Neural cell (in vitro differentiated cells): ENCODE measurements around the gene FOXJ3. TPM values are rescaled to one million over a fixed set of nuclear protein-coding genes. Genes with fewer than 3 reads are reported as not detected.

Experiments
- H2AFZ ChIP-seq: fragments of 200-600, 300-800 bp; sonication (generic), shearing (Covaris generic); 2 replicates; pipeline ENCODE4 v1.6.0; 2014; ENCODE audit warnings: low read depth, mild to moderate bottlenecking, antibody characterized with exemption, low read length, moderate library complexity
- H3F3A ChIP-seq: fragments of 200-600 bp; shearing (Covaris generic); 2 replicates; pipeline ENCODE4 v1.6.1; 2016; ENCODE audit warnings: mild to moderate bottlenecking, moderate library complexity, mixed read lengths, antibody characterized with exemption, low read length; ENCODE audit not compliant: insufficient read depth, poor library complexity, severe bottlenecking
- H3K27ac ChIP-seq: fragments of 200-600, 300-800 bp; sonication (generic), shearing (Covaris generic); 2 replicates; pipeline ENCODE4 v1.5.1; 2014; ENCODE audit warnings: mild to moderate bottlenecking, low read length, moderate library complexity
- H3K27me3 ChIP-seq: fragments of 300-800, 200-600 bp; sonication (generic), shearing (Covaris generic); 2 replicates; pipeline ENCODE4 v1.6.0; 2014; ENCODE audit warnings: mild to moderate bottlenecking, low read depth, low read length, moderate library complexity; ENCODE audit not compliant: insufficient read depth
- H3K36me3 ChIP-seq: fragments of 300-800, 200-600 bp; sonication (generic), shearing (Covaris generic); 2 replicates; pipeline ENCODE4 v1.5.1; 2014; ENCODE audit warnings: mild to moderate bottlenecking, antibody characterized with exemption, low read length, moderate library complexity; ENCODE audit not compliant: insufficient read depth
- H3K4me2 ChIP-seq: fragments of 300-800, 200-600 bp; sonication (generic), shearing (Covaris generic); 2 replicates; pipeline ENCODE4 v1.6.0; 2014; ENCODE audit warnings: mild to moderate bottlenecking, low read length
- H3K4me3 ChIP-seq: fragments of 300-800, 200-600 bp; sonication (generic), shearing (Covaris generic); 2 replicates; pipeline ENCODE4 v1.5.1; 2014; ENCODE audit warnings: mild to moderate bottlenecking, low read length, moderate library complexity
- H3K79me2 ChIP-seq: fragments of 200-600 bp; shearing (Covaris generic); replicated peaks from 2 replicates; pipeline ENCODE4 v1.6.0; 2014; ENCODE audit warnings: mild to moderate bottlenecking, low read length, moderate library complexity; ENCODE audit not compliant: insufficient read depth
- H3K9ac ChIP-seq: fragments of 300-800, 200-600 bp; sonication (generic), shearing (Covaris generic); 2 replicates; pipeline ENCODE4 v1.6.1; 2016; ENCODE audit warnings: mild to moderate bottlenecking, low read length, mixed read lengths
- H3K9me2 ChIP-seq: fragments of 200-600 bp; shearing (Covaris generic); 2 replicates; pipeline ENCODE4 v1.6.1; 2016; ENCODE audit warnings: mild to moderate bottlenecking, low read length, mixed read lengths; ENCODE audit not compliant: insufficient read depth
- H3K9me3 ChIP-seq: fragments of 200-600, 300-800 bp; sonication (generic), shearing (Covaris generic); 2 replicates; pipeline ENCODE4 v1.6.1; 2016; ENCODE audit warnings: mild to moderate bottlenecking, mixed run types, low read length, moderate library complexity, mixed read lengths
- H4K20me1 ChIP-seq: fragments of 200-600 bp; shearing (Covaris generic); 2 replicates; pipeline ENCODE4 v1.6.1; 2016; ENCODE audit warnings: mild to moderate bottlenecking, mixed run types; ENCODE audit not compliant: insufficient read depth
- EP300 ChIP-seq: fragments of 450-650 bp; conservative IDR thresholded peaks from 2 replicates; pipeline ENCODE4 v1.6.1; 2014; ENCODE audit warnings: antibody characterized with exemption, mild to moderate bottlenecking, moderate library complexity; ENCODE audit not compliant: poor library complexity, severe bottlenecking
- EZH2 ChIP-seq: fragments of 200-600, 300-800 bp; shearing (Covaris generic), sonication (generic); IDR thresholded peaks from 2 replicates; pipeline ENCODE4 v1.6.1; 2014; ENCODE audit warnings: antibody characterized with exemption, low read length, borderline replicate concordance, mild to moderate bottlenecking; ENCODE audit not compliant: insufficient read depth, poor library complexity, severe bottlenecking
- MXI1 ChIP-seq: fragments of 450-650 bp; conservative IDR thresholded peaks from 2 replicates; pipeline ENCODE4 v1.6.1; 2014; ENCODE audit warnings: antibody characterized with exemption, mild to moderate bottlenecking; ENCODE audit not compliant: poor library complexity, severe bottlenecking
- POLR2AphosphoS5 ChIP-seq: IDR thresholded peaks from 2 replicates; pipeline ENCODE4 v1.6.1; 2012
- RAD21 ChIP-seq: fragments of 450-650 bp; conservative IDR thresholded peaks from 2 replicates; pipeline ENCODE4 v1.6.1; 2014; ENCODE audit warnings: antibody characterized with exemption, mild to moderate bottlenecking, moderate library complexity
- SMC3 ChIP-seq: fragments of 450-650 bp; conservative IDR thresholded peaks from 2 replicates; pipeline ENCODE4 v1.6.1; 2014; ENCODE audit warnings: antibody characterized with exemption, mild to moderate bottlenecking, moderate library complexity; ENCODE audit not compliant: poor library complexity
- TAF1 ChIP-seq: IDR thresholded peaks from 2 replicates; pipeline ENCODE4 v1.6.1; 2012; ENCODE audit warnings: low read depth
- polyA plus RNA-seq: library from polyadenylated mRNA; depleted of rRNA; stranded (reverse); fragments of >200 nt; gene quantifications from 2 replicates; pipeline ENCODE4 v1.2.3, GENCODE V29; 2014
- TF ChIP-seq, protein P1 (sequence below): IDR thresholded peaks from 2 replicates; pipeline ENCODE4 v1.6.1; 2012; ENCODE audit warnings: borderline replicate concordance
- TF ChIP-seq, protein P2 (sequence below): fragments of 450-650 bp; IDR thresholded peaks from 2 replicates; pipeline ENCODE4 v1.5.1; 2014; ENCODE audit warnings: antibody characterized with exemption, mild to moderate bottlenecking, moderate library complexity; ENCODE audit not compliant: poor library complexity, severe bottlenecking

Gene FOXJ3
- polyA plus RNA-seq, 1 donor from 2014 or later: 36.0 TPM

DNA sequence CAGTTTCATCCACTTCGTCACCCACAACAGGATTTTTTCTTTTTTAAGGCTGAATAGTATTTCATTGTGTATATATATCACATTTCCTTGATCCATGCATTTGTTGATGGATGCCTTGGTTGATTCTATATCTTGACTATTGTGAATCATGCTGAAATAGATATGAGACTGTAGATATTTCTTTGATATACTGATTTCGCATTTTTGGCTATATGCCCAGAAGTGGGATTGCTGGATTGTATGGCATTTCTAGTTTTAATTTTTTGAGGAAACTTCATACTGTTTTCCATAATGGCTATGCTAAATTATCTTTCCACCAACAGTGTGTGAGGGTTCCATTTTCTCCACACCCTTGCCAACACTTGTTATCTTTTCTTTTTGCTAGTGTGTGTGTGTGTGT is 176.8 kb downstream of the FOXJ3 start:
- H4K20me1 ChIP-seq: no peaks in the 10 kb centered on the region

DNA sequence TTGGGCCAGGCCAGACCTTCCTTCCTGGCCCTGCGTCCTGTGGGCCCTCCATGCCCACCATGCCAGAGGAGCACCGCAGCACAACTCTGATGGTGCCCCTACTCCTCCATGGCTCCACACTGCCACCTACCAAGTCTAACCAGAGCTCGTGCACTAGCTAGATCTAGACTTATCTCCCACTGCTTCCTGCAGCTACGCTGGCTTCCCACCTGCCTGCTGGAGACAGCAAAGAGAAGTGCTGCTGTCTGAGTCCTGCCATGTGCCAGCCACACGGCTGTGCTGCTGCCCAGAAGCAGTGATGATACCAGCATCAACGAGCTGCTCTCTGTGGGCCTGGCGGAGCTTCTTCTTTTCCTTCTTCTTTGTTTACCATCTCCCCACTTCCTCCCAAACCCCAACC is 177.4 kb downstream of the FOXJ3 start:
- Histone ChIP-seq H3K36me3 (no peaks in the 10 kb centered on the region), H3K9me3 (peaks cover 5% of the 10 kb centered on the region), H3K4me2 (no peak overlapping the region), H3K4me3 (no peak overlapping the region), H3K9me2 (no peaks in the 10 kb centered on the region), H3F3A (no peaks in the 10 kb centered on the region), H3K27me3 (no peaks in the 10 kb centered on the region), H2AFZ (no peak overlapping the region), H4K20me1 (no peaks in the 10 kb centered on the region), H3K27ac (no peak overlapping the region), H3K9ac (no peak overlapping the region), H3K79me2 (no peaks in the 10 kb centered on the region)
- TF ChIP-seq, protein P1, sequence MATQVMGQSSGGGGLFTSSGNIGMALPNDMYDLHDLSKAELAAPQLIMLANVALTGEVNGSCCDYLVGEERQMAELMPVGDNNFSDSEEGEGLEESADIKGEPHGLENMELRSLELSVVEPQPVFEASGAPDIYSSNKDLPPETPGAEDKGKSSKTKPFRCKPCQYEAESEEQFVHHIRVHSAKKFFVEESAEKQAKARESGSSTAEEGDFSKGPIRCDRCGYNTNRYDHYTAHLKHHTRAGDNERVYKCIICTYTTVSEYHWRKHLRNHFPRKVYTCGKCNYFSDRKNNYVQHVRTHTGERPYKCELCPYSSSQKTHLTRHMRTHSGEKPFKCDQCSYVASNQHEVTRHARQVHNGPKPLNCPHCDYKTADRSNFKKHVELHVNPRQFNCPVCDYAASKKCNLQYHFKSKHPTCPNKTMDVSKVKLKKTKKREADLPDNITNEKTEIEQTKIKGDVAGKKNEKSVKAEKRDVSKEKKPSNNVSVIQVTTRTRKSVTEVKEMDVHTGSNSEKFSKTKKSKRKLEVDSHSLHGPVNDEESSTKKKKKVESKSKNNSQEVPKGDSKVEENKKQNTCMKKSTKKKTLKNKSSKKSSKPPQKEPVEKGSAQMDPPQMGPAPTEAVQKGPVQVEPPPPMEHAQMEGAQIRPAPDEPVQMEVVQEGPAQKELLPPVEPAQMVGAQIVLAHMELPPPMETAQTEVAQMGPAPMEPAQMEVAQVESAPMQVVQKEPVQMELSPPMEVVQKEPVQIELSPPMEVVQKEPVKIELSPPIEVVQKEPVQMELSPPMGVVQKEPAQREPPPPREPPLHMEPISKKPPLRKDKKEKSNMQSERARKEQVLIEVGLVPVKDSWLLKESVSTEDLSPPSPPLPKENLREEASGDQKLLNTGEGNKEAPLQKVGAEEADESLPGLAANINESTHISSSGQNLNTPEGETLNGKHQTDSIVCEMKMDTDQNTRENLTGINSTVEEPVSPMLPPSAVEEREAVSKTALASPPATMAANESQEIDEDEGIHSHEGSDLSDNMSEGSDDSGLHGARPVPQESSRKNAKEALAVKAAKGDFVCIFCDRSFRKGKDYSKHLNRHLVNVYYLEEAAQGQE: no peak
- TF ChIP-seq TAF1 (no peak), EZH2 (no peak), EP300 (no peak), MXI1 (no peak), RAD21 (no peak)
- TF ChIP-seq, protein P2, sequence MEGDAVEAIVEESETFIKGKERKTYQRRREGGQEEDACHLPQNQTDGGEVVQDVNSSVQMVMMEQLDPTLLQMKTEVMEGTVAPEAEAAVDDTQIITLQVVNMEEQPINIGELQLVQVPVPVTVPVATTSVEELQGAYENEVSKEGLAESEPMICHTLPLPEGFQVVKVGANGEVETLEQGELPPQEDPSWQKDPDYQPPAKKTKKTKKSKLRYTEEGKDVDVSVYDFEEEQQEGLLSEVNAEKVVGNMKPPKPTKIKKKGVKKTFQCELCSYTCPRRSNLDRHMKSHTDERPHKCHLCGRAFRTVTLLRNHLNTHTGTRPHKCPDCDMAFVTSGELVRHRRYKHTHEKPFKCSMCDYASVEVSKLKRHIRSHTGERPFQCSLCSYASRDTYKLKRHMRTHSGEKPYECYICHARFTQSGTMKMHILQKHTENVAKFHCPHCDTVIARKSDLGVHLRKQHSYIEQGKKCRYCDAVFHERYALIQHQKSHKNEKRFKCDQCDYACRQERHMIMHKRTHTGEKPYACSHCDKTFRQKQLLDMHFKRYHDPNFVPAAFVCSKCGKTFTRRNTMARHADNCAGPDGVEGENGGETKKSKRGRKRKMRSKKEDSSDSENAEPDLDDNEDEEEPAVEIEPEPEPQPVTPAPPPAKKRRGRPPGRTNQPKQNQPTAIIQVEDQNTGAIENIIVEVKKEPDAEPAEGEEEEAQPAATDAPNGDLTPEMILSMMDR: no peak

More for the DNA sequence above, 176.8 kb downstream of the FOXJ3 start:
- no peak overlapping the region for H2AFZ ChIP-seq
- no peaks in the 10 kb centered on the region for H3F3A ChIP-seq
- H3K36me3 ChIP-seq: no peaks in the 10 kb centered on the region
- no peak overlapping the region for H3K9ac ChIP-seq
- H3K4me2 ChIP-seq: no peak overlapping the region
- TF ChIP-seq POLR2AphosphoS5 (no peak), RAD21 (no peak), EZH2 (no peak), MXI1 (no peak), TAF1 (no peak), SMC3 (no peak), EP300 (no peak)
- TF ChIP-seq, protein P2: no peak
- TF ChIP-seq, protein P1: no peak
- H3K79me2 ChIP-seq: no peaks in the 10 kb centered on the region
- H3K9me3 ChIP-seq: peaks cover 5% of the 10 kb centered on the region
- no peak overlapping the region for H3K27ac ChIP-seq
- no peaks in the 10 kb centered on the region for H3K9me2 ChIP-seq
- H3K4me3 ChIP-seq: no peak overlapping the region
- no peaks in the 10 kb centered on the region for H3K27me3 ChIP-seq
